ENCODE measurements around the gene ELAPOR1. TPM values are rescaled to one million over a fixed set of nuclear protein-coding genes. Genes with fewer than 3 reads are reported as not detected.

The ELAPOR1 gene
- total and polyA plus RNA-seq, 2 experiments from 2014 or later, result 0.54 to 1.2 TPM

DNA sequence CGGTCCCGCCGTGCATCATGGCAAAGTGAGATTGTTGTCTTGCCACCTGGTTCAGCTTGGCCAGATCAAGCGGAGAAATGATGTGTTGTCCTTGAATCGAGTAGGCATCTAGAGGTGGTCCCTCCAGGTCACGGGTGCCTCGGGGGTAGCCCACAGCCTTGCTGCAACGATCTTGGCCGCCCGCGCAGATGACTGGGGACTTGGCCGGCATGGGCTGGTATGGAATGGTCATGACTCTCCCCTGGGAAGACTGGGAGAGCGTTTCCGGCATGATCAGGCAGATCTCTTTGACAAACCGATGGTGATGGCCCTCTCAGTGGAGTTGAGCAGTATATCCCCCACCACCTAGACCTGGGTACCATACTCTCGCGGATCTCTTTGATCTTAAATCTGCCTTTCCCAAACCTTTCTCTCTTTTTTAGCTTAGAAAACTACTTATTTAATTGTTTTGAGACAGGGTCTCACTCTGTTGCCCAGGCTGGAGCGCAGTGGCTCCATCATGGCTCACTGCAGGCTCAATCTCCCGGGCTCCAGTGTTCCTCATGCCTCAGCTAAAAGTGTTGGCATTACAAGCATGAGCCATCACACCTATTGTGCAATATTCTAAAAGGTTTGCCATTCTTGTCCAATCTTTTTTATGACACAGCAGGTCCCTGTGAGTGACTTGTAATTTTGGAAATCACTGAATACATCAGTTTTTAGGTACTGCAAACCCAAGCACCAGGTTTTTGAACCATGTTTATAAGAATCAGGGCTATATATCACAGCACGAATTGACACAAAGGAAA lies 9.4 kb upstream of the ELAPOR1 start:
- Histone ChIP-seq H3K27me3 (replicated peaks; ENCODE audit: insufficient read depth) (no peaks in the 10 kb centered on the region), H3K79me2 (ENCODE audit: insufficient read depth) (peaks cover 29% of the 10 kb centered on the region), H3K4me3 (no peak overlapping the region), H4K20me1 (ENCODE audit: insufficient read depth) (no peaks in the 10 kb centered on the region), H2AFZ (no peak overlapping the region), H3K9me2 (ENCODE audit: insufficient read depth) (no peaks in the 10 kb centered on the region), H3K9ac (no peak overlapping the region), H3K4me1 (ENCODE audit: insufficient read depth) (peaks cover 6% of the 10 kb centered on the region; the same call in 1 of the 2 replicates), H3K9me3 (ENCODE audit: low read depth) (no peaks in the 10 kb centered on the region), H3K27ac (no peak overlapping the region), H3F3A (ENCODE audit: insufficient read depth) (peaks cover 18% of the 10 kb centered on the region), H3K4me2 (ENCODE audit: unreplicated experiment) (no peak overlapping the region), H3K36me3 (ENCODE audit: low read depth) (no peaks in the 10 kb centered on the region)
- TF ChIP-seq EZH2phosphoT487 (IDR thresholded peaks at IDR 0.05; ENCODE audit: insufficient read depth, low read depth), result no peak
- TF ChIP-seq EZH2 (IDR thresholded peaks at IDR 0.05; ENCODE audit: insufficient read depth, poor library complexity, severe bottlenecking), result no peak
- WGBS, 2 experiments (ENCODE audit: low coverage in 1 of 2, low lambda C conversion rate in 2 of 2, missing lambda C conversion rate in 2 of 2), result 83 to 85% methylated on average over 20 of the region's 20 CpGs
- peak; percentile 58 for DNase-seq
- in situ Hi-C loops (cut with MboI), result no loop called here

- Histone ChIP-seq H3K79me2 (ENCODE audit: insufficient read depth) (peaks cover 20% of the 10 kb centered on the region), H3K9me2 (ENCODE audit: insufficient read depth) (no peaks in the 10 kb centered on the region), H3K4me3 (no peak overlapping the region), H3K27ac (no peak overlapping the region), H3F3A (ENCODE audit: insufficient read depth) (peaks cover 18% of the 10 kb centered on the region), H4K20me1 (ENCODE audit: insufficient read depth) (no peaks in the 10 kb centered on the region), H3K36me3 (ENCODE audit: low read depth) (no peaks in the 10 kb centered on the region), H2AFZ (no peak overlapping the region), H3K9ac (no peak overlapping the region), H3K4me1 (ENCODE audit: insufficient read depth) (peaks cover 6% of the 10 kb centered on the region; the same call in 1 of the 2 replicates), H3K27me3 (replicated peaks; ENCODE audit: insufficient read depth) (no peaks in the 10 kb centered on the region), H3K4me2 (ENCODE audit: unreplicated experiment) (no peak overlapping the region), H3K9me3 (ENCODE audit: low read depth) (no peaks in the 10 kb centered on the region)
- no peak for DNase-seq
- in situ Hi-C loops (cut with MboI), result no loop called here
- WGBS, 2 experiments (ENCODE audit: low coverage in 1 of 2, low lambda C conversion rate in 2 of 2, missing lambda C conversion rate in 2 of 2), result 86 to 87% methylated on average over 4 of the region's 4 CpGs
- TF ChIP-seq EZH2phosphoT487 (IDR thresholded peaks at IDR 0.05; ENCODE audit: insufficient read depth, low read depth) (no peak), EZH2 (IDR thresholded peaks at IDR 0.05; ENCODE audit: insufficient read depth, poor library complexity, severe bottlenecking) (no peak)
Measured at GRCh38 chr1:109105881-109106280, 8.0 kb upstream of the ELAPOR1 start.

- Histone ChIP-seq H3K9me3 (ENCODE audit: low read depth) (no peaks in the 10 kb centered on the region), H2AFZ (no peak overlapping the region), H3K27ac (no peak overlapping the region), H3K4me3 (no peak overlapping the region), H3K9me2 (ENCODE audit: insufficient read depth) (no peaks in the 10 kb centered on the region), H3K9ac (no peak overlapping the region), H3K4me1 (ENCODE audit: insufficient read depth) (peaks cover 4% of the 10 kb centered on the region; the same call in 1 of the 2 replicates), H3K79me2 (ENCODE audit: insufficient read depth) (peaks cover under 1% of the 10 kb centered on the region; the same call in 1 of the 2 replicates), H3K27me3 (replicated peaks; ENCODE audit: insufficient read depth) (no peaks in the 10 kb centered on the region), H4K20me1 (ENCODE audit: insufficient read depth) (no peaks in the 10 kb centered on the region), H3K36me3 (ENCODE audit: low read depth) (no peaks in the 10 kb centered on the region), H3K4me2 (ENCODE audit: unreplicated experiment) (no peak overlapping the region), H3F3A (ENCODE audit: insufficient read depth) (peaks cover 12% of the 10 kb centered on the region)
- no peak for DNase-seq
- in situ Hi-C loops (cut with MboI), result no loop called here
- TF ChIP-seq EZH2 (IDR thresholded peaks at IDR 0.05; ENCODE audit: insufficient read depth, poor library complexity, severe bottlenecking), result no peak
- WGBS, 2 experiments (ENCODE audit: low coverage in 1 of 2, low lambda C conversion rate in 2 of 2, missing lambda C conversion rate in 2 of 2), result 80 to 82% methylated on average over 7 of the region's 7 CpGs
Measured at GRCh38 chr1:109107785-109108184, 6.1 kb upstream of the ELAPOR1 start.

DNA sequence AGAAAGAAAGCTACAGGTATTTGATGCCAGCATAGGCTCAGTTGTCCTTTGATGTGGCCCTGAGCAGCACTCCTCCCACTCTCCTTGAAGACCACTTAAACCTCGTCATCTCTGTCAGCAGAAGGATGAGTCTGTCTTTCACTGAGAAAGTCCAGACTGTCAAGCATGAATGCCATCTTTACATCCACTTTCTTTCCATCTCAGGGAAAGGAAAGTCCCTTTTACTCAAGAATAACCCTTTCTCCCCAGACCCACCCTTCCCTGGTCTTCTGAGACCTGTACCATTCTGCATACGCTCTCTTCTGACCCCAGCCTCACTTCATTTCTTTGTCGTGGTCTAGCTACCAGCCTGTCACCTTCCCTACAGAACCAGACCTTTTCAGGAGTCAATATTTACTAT lies 4.0 kb upstream of the ELAPOR1 start:
- H3K9me2 ChIP-seq (ENCODE audit: insufficient read depth), result no peaks in the 10 kb centered on the region
- peaks cover 4% of the 10 kb centered on the region; the same call in 1 of the 2 replicates for H3K4me1 ChIP-seq (ENCODE audit: insufficient read depth)
- H2AFZ ChIP-seq, result no peak overlapping the region
- H3K27ac ChIP-seq, result no peak overlapping the region
- TF ChIP-seq EZH2phosphoT487 (IDR thresholded peaks at IDR 0.05; ENCODE audit: insufficient read depth, low read depth) (no peak), EZH2 (IDR thresholded peaks at IDR 0.05; ENCODE audit: insufficient read depth, poor library complexity, severe bottlenecking) (no peak)
- no peaks in the 10 kb centered on the region for H3K79me2 ChIP-seq (ENCODE audit: insufficient read depth)
- H3K27me3 ChIP-seq (replicated peaks; ENCODE audit: insufficient read depth), result no peaks in the 10 kb centered on the region
- in situ Hi-C loops (cut with MboI), result no loop called here
- no peak overlapping the region for H3K4me2 ChIP-seq (ENCODE audit: unreplicated experiment)
- no peak for DNase-seq
- no peaks in the 10 kb centered on the region for H3K9me3 ChIP-seq (ENCODE audit: low read depth)
- WGBS, 2 experiments (ENCODE audit: low coverage in 1 of 2, low lambda C conversion rate in 2 of 2, missing lambda C conversion rate in 2 of 2), result 66 to 73% methylated on average over 3 of the region's 3 CpGs
- H3K9ac ChIP-seq, result no peak overlapping the region
- H3K4me3 ChIP-seq, result no peak overlapping the region
- peaks cover 5% of the 10 kb centered on the region for H3F3A ChIP-seq (ENCODE audit: insufficient read depth)
- H3K36me3 ChIP-seq (ENCODE audit: low read depth), result no peaks in the 10 kb centered on the region
- H4K20me1 ChIP-seq (ENCODE audit: insufficient read depth), result no peaks in the 10 kb centered on the region
